ENCODE measurements around the gene CA10.

Gene CA10

DNA sequence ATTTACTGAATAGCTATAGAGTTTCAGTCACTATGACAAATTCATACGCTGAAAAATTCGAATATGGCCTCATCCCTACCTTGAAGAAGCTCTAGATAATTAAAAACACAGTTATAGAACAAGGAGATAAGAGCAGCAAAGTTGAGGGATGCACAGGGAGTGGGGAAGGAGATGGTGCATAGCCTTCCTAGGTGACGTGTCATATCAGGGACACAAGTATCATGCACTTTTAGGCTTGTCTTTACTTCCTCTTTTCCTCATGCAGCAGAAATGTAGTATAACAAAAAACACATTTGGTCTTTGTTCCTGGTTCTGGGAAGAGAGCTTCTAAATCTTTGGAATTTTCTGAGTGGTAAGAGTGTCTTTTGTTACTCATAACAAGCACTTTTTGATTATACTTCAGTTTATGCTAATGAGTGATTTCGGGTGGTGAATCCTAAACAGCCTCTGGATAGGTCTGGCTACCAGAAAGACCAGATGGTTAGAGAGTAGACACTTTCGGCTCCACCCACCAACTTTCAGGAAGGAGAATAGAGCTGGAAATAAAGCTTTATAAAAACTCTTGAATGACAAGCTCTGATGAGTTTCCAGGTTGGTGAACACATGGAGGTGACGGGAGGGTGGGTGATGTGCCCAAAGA lies 556.8 kb downstream of the CA10 start:
- no peak for DNase-seq (ENCODE audit: low read depth, low spot score)
- Histone ChIP-seq H3K4me1 (ENCODE audit: insufficient read depth, insufficient read length) (no peaks in the 10 kb centered on the region), H3K4me3 (ENCODE audit: insufficient read length, low read depth) (no peak overlapping the region), H3K9me3 (ENCODE audit: insufficient read depth, low read length) (peaks cover 13% of the 10 kb centered on the region; the same call in 1 of the 2 replicates), H3K36me3 (ENCODE audit: insufficient read depth, insufficient read length, low read length) (no peaks in the 10 kb centered on the region), H3K27me3 (ENCODE audit: insufficient read depth, insufficient read length) (peaks cover 9% of the 10 kb centered on the region), H3K9ac (ENCODE audit: insufficient read length, low read depth) (no peak overlapping the region)
- TF ChIP-seq YY1 (IDR thresholded peaks at IDR 0.05; ENCODE audit: insufficient read depth, insufficient read length) (no peak), SUZ12 (IDR thresholded peaks at IDR 0.05; ENCODE audit: extremely low read depth, insufficient read depth, insufficient read length) (no peak), ZNF274 (IDR thresholded peaks at IDR 0.05; ENCODE audit: low read depth, low read length) (no peak)

DNA sequence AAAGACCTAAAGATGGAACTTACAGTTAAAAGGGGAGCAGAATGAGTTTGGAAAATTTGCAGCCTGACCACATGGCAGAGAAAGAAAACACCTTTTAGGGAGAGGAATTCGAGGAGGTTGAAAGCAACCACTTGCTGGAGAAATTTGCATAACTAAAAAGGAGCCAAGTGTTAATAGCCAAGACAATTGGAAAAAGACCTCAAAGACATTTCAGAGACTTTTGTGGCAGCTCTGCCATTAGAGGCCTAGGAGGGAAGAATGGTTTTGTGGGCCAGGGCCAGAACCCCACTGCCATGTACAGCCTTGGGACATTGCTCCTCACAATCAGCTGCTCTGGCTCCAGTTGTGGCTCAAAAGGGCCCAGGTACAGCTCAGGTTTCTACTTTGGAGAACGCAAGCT lies 559.7 kb downstream of the CA10 start:
- Histone ChIP-seq H3K9ac (ENCODE audit: insufficient read length, low read depth) (no peak overlapping the region), H3K4me3 (ENCODE audit: insufficient read length, low read depth) (no peak overlapping the region), H3K27me3 (ENCODE audit: insufficient read depth, insufficient read length) (peaks cover 9% of the 10 kb centered on the region), H3K36me3 (ENCODE audit: insufficient read depth, insufficient read length, low read length) (no peaks in the 10 kb centered on the region), H3K4me1 (ENCODE audit: insufficient read depth, insufficient read length) (no peaks in the 10 kb centered on the region), H3K9me3 (ENCODE audit: insufficient read depth, low read length) (peaks cover 13% of the 10 kb centered on the region; the same call in 1 of the 2 replicates)
- DNase-seq (ENCODE audit: low read depth, low spot score), result peak; percentile 48
- no peak for TF ChIP-seq SUZ12 (IDR thresholded peaks at IDR 0.05; ENCODE audit: extremely low read depth, insufficient read depth, insufficient read length)
- no peak for TF ChIP-seq YY1 (IDR thresholded peaks at IDR 0.05; ENCODE audit: insufficient read depth, insufficient read length)
- TF ChIP-seq ZNF274 (IDR thresholded peaks at IDR 0.05; ENCODE audit: low read depth, low read length), result no peak

DNA sequence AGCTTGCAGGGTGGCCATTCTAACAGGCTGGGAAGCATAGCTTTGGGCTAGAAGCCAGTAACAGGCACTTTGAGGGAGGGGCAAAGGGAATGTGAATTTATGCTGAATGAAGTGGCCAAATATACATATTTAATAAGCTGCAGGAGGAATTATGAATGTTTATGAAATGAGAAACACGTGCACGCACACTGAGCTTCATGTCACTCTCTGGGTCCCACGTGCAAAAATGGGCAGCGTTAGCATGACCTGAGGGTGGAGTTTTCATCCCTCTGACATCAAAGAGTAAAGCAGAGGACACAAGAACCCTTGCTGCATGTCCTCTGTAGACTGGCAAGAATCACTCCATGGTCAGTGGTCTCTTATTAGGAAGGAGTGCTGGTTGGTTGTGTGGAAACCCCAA lies 561.2 kb downstream of the CA10 start:
- no peaks in the 10 kb centered on the region for H3K36me3 ChIP-seq (ENCODE audit: insufficient read depth, insufficient read length, low read length)
- no peaks in the 10 kb centered on the region for H3K4me1 ChIP-seq (ENCODE audit: insufficient read depth, insufficient read length)
- H3K4me3 ChIP-seq (ENCODE audit: insufficient read length, low read depth), result no peak overlapping the region
- peaks cover 9% of the 10 kb centered on the region for H3K27me3 ChIP-seq (ENCODE audit: insufficient read depth, insufficient read length)
- TF ChIP-seq YY1 (IDR thresholded peaks at IDR 0.05; ENCODE audit: insufficient read depth, insufficient read length), result no peak
- TF ChIP-seq SUZ12 (IDR thresholded peaks at IDR 0.05; ENCODE audit: extremely low read depth, insufficient read depth, insufficient read length), result no peak
- TF ChIP-seq ZNF274 (IDR thresholded peaks at IDR 0.05; ENCODE audit: low read depth, low read length), result no peak
- no peak overlapping the region for H3K9ac ChIP-seq (ENCODE audit: insufficient read length, low read depth)
- H3K9me3 ChIP-seq (ENCODE audit: insufficient read depth, low read length), result peaks cover 13% of the 10 kb centered on the region; the same call in 1 of the 2 replicates
- DNase-seq (ENCODE audit: low read depth, low spot score), result no peak

GRCh38 chr17:51595826-51596398 lies 562.6 kb downstream of the CA10 start:
- no peak overlapping the region for H3K9ac ChIP-seq (ENCODE audit: insufficient read length, low read depth)
- H3K27me3 ChIP-seq (ENCODE audit: insufficient read depth, insufficient read length), result peaks cover 9% of the 10 kb centered on the region
- TF ChIP-seq SUZ12 (IDR thresholded peaks at IDR 0.05; ENCODE audit: extremely low read depth, insufficient read depth, insufficient read length) (no peak), ZNF274 (IDR thresholded peaks at IDR 0.05; ENCODE audit: low read depth, low read length) (no peak), YY1 (IDR thresholded peaks at IDR 0.05; ENCODE audit: insufficient read depth, insufficient read length) (no peak)
- H3K4me1 ChIP-seq (ENCODE audit: insufficient read depth, insufficient read length), result no peaks in the 10 kb centered on the region
- H3K36me3 ChIP-seq (ENCODE audit: insufficient read depth, insufficient read length, low read length), result no peaks in the 10 kb centered on the region
- peaks cover 13% of the 10 kb centered on the region; the same call in 1 of the 2 replicates for H3K9me3 ChIP-seq (ENCODE audit: insufficient read depth, low read length)
- DNase-seq (ENCODE audit: low read depth, low spot score), result no peak
- no peak overlapping the region for H3K4me3 ChIP-seq (ENCODE audit: insufficient read length, low read depth)

- DNase-seq (ENCODE audit: low read depth, low spot score), result no peak
- TF ChIP-seq ZNF274 (IDR thresholded peaks at IDR 0.05; ENCODE audit: low read depth, low read length) (no peak), SUZ12 (IDR thresholded peaks at IDR 0.05; ENCODE audit: extremely low read depth, insufficient read depth, insufficient read length) (no peak), YY1 (IDR thresholded peaks at IDR 0.05; ENCODE audit: insufficient read depth, insufficient read length) (no peak)
- Histone ChIP-seq H3K27me3 (ENCODE audit: insufficient read depth, insufficient read length) (no peaks in the 10 kb centered on the region), H3K9me3 (ENCODE audit: insufficient read depth, low read length) (peaks cover 24% of the 10 kb centered on the region), H3K4me3 (ENCODE audit: insufficient read length, low read depth) (no peak overlapping the region), H3K4me1 (ENCODE audit: insufficient read depth, insufficient read length) (no peaks in the 10 kb centered on the region), H3K36me3 (ENCODE audit: insufficient read depth, insufficient read length, low read length) (no peaks in the 10 kb centered on the region), H3K9ac (ENCODE audit: insufficient read length, low read depth) (no peak overlapping the region)
Observed at GRCh38 chr17:51590071-51590656, 568.4 kb downstream of the CA10 start.

- H3K9me3 ChIP-seq (ENCODE audit: insufficient read depth, low read length), result peaks cover 24% of the 10 kb centered on the region
- H3K9ac ChIP-seq (ENCODE audit: insufficient read length, low read depth), result no peak overlapping the region
- H3K4me1 ChIP-seq (ENCODE audit: insufficient read depth, insufficient read length), result no peaks in the 10 kb centered on the region
- DNase-seq (ENCODE audit: low read depth, low spot score), result no peak
- H3K27me3 ChIP-seq (ENCODE audit: insufficient read depth, insufficient read length), result no peaks in the 10 kb centered on the region
- no peaks in the 10 kb centered on the region for H3K36me3 ChIP-seq (ENCODE audit: insufficient read depth, insufficient read length, low read length)
- TF ChIP-seq SUZ12 (IDR thresholded peaks at IDR 0.05; ENCODE audit: extremely low read depth, insufficient read depth, insufficient read length) (no peak), ZNF274 (IDR thresholded peaks at IDR 0.05; ENCODE audit: low read depth, low read length) (no peak), YY1 (IDR thresholded peaks at IDR 0.05; ENCODE audit: insufficient read depth, insufficient read length) (no peak)
- H3K4me3 ChIP-seq (ENCODE audit: insufficient read length, low read depth), result no peak overlapping the region
Observed at GRCh38 chr17:51588063-51588462, 570.5 kb downstream of the CA10 start.

- Histone ChIP-seq H3K27me3 (ENCODE audit: insufficient read depth, insufficient read length) (no peaks in the 10 kb centered on the region), H3K4me3 (ENCODE audit: insufficient read length, low read depth) (no peak overlapping the region), H3K36me3 (ENCODE audit: insufficient read depth, insufficient read length, low read length) (no peaks in the 10 kb centered on the region), H3K9ac (ENCODE audit: insufficient read length, low read depth) (no peak overlapping the region), H3K9me3 (ENCODE audit: insufficient read depth, low read length) (peaks cover 24% of the 10 kb centered on the region), H3K4me1 (ENCODE audit: insufficient read depth, insufficient read length) (no peaks in the 10 kb centered on the region)
- no peak for DNase-seq (ENCODE audit: low read depth, low spot score)
- TF ChIP-seq YY1 (IDR thresholded peaks at IDR 0.05; ENCODE audit: insufficient read depth, insufficient read length) (no peak), ZNF274 (IDR thresholded peaks at IDR 0.05; ENCODE audit: low read depth, low read length) (no peak), SUZ12 (IDR thresholded peaks at IDR 0.05; ENCODE audit: extremely low read depth, insufficient read depth, insufficient read length) (no peak)
Observed at GRCh38 chr17:51587516-51587915, 571.0 kb downstream of the CA10 start.
